Astrocyte (in vitro differentiated cells and primary cell): ENCODE measurements around the gene GBA3.

Experiments
- EZH2 ChIP-seq: IDR thresholded peaks from 2 replicates; pipeline ENCODE4 v1.6.1; 2012; ENCODE audit warnings: mild to moderate bottlenecking, low read length, inconsistent platforms; ENCODE audit not compliant: insufficient read depth
- TF ChIP-seq, protein P1 (sequence below): IDR thresholded peaks from 2 replicates; pipeline ENCODE4 v1.5.1; 2011; ENCODE audit warnings: low read depth, mild to moderate bottlenecking, inconsistent platforms, low read length, moderate library complexity; ENCODE audit not compliant: insufficient read depth

- TF ChIP-seq, protein P1, sequence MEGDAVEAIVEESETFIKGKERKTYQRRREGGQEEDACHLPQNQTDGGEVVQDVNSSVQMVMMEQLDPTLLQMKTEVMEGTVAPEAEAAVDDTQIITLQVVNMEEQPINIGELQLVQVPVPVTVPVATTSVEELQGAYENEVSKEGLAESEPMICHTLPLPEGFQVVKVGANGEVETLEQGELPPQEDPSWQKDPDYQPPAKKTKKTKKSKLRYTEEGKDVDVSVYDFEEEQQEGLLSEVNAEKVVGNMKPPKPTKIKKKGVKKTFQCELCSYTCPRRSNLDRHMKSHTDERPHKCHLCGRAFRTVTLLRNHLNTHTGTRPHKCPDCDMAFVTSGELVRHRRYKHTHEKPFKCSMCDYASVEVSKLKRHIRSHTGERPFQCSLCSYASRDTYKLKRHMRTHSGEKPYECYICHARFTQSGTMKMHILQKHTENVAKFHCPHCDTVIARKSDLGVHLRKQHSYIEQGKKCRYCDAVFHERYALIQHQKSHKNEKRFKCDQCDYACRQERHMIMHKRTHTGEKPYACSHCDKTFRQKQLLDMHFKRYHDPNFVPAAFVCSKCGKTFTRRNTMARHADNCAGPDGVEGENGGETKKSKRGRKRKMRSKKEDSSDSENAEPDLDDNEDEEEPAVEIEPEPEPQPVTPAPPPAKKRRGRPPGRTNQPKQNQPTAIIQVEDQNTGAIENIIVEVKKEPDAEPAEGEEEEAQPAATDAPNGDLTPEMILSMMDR = no peak
- no peak for TF ChIP-seq EZH2
Measured at GRCh38 chr4:22744478-22745062, 51.8 kb downstream of the GBA3 start.
